HG03135 (cell line): ENCODE results near the gene IFT81.
"Not testable (repeated sequence)": the region's sequence is repeated elsewhere in the genome, so short reads cannot be mapped to it uniquely, and the experiment has no call there.

Source experiments
- ATAC-seq: cut with Tn5 transposase; IDR thresholded peaks from one replicate; pipeline ENCODE4 v1.9.1; 2021; ENCODE audit warnings: mild to moderate bottlenecking, moderate library complexity; ENCODE audit not compliant: unreplicated experiment

IFT81 gene, protein sequence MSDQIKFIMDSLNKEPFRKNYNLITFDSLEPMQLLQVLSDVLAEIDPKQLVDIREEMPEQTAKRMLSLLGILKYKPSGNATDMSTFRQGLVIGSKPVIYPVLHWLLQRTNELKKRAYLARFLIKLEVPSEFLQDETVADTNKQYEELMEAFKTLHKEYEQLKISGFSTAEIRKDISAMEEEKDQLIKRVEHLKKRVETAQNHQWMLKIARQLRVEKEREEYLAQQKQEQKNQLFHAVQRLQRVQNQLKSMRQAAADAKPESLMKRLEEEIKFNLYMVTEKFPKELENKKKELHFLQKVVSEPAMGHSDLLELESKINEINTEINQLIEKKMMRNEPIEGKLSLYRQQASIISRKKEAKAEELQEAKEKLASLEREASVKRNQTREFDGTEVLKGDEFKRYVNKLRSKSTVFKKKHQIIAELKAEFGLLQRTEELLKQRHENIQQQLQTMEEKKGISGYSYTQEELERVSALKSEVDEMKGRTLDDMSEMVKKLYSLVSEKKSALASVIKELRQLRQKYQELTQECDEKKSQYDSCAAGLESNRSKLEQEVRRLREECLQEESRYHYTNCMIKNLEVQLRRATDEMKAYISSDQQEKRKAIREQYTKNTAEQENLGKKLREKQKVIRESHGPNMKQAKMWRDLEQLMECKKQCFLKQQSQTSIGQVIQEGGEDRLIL

GRCh38 chr12:110124269-110124995 is at the start of gene IFT81:
TSS of gene IFT81 (plus strand) at chr12:110124357. CDS start at chr12:110127381, 3,024 bp downstream.
- ATAC-seq: peak; percentile 86

DNA sequence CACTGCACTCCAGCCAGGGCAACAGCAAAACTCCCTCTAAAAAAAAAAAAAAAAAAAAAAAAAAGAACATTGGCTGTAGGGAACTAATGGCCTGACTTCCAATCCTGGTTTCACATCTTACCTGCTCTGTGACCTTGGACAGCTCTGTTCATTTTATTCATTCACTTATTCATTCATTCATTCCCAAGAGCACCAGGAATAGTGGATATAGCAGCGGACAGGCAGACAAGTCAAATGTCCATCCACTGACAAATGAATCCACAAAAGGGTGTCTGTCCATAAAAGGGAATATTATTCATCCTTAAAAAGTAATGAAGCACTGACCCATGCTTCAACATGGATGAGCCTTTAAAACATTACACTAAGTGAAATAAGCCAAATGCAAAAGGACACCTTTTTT is 48.3 kb upstream of the IFT81 start:
- ATAC-seq: no peak

DNA sequence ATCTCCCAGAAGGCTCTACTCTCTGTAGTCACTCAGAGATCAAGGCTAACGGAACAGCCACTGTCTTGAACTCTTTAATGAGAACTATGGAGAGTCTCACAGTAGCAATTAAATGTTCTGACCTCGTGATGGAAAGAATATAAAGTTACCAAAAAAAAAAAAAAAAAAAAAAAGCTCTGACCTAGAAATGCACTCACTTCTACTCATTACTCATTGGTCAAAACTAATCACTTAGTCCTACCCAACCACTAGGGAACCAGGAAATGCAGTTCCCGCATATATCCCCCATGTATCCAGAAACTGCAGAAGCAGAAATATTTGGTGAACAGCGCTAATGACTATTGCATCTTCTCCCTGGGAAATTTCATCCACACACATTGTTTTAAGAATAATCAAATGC is 46.4 kb upstream of the IFT81 start:
- ATAC-seq: no peak

- peak; percentile 92 for ATAC-seq
Observed at GRCh38 chr12:110079477-110080400, 44.4 kb upstream of the IFT81 start.

GRCh38 chr12:110080410-110080809 is 43.7 kb upstream of the IFT81 start:
- no peak for ATAC-seq

DNA sequence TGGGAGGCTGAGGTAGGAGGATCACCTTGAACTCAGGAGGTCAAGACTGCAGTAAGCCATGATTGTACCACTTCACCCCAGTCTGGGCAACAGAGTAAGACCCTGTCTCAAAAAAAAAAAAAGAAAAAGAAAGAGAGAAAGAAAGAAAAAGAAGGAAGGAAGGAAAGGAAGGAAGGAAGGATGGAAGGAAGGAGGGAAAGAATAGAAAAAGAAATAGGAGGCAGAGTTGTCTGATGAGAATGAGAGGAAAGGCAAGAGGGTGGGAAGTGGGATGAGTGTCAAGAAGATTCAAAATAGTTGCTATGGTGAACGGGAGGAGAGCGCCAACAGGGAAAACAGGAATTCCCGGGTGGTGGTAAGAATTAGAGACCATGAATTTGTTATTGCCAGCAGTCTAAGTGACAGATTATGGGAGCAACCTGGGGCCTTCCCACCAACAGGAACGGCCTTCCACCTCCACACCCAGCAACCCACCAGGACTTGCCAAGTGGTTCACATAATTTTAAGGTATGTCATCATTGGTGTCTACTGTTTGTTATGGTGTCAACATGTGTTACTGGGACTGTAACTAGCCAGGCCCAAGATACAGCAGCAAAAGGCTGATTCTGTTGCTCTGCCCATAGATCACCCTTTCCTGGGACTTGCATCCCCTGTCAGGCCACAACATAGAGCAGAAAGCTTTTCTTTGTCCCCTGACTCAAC is 39.7 kb upstream of the IFT81 start:
- ATAC-seq: no peak

DNA sequence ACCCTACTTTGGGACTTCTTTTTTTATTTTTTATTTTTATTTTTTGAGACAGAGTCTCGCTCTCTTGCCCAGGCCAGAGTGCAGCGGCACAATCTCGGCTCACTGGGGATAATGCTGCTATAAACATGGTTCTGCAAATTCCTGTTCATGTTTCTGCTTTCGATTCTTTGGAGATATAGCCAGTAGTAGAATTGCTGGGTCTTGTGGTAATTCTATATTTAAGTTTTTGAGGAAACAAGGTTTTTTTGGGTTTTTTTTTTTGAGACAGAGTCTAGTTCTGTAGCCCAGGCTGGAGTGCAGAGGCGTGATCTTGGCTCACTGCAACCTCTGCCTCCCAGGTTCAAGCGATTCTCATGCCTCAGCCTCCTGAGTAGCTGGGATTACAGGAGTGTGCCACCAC is 35.9 kb upstream of the IFT81 start:
- not testable (repeated sequence) for ATAC-seq

GRCh38 chr12:110088936-110089335 is 35.2 kb upstream of the IFT81 start:
- ATAC-seq: no peak

GRCh38 chr12:110090266-110091135 is 33.7 kb upstream of the IFT81 start:
- no peak for ATAC-seq

DNA sequence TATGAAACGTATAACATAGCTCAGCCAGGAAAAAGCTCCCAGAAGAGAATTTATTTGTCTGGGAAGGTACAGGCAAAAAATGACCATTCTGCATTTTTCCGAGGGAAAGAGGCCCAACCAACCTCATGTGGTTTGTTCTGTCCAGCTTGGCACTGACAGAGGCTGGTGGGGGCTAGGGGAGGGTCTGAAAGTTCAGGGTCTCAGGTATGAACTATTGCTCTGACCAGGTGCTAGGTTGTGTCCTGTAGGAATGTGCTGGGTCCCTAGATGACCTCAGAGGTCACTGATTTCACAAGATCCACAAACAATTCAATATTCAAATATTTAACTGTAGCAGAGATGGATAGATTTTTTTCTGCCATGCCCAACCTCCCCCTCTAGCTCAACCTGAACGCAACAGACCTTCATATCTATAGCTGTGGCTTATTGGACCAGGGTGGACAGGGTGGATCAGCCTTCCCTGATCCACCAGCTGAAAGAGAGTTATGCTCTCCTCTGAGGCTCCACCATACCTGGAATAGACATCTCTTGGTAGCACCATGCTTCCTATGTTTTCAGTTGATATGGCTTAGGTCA is 32.9 kb upstream of the IFT81 start:
- no peak for ATAC-seq

DNA sequence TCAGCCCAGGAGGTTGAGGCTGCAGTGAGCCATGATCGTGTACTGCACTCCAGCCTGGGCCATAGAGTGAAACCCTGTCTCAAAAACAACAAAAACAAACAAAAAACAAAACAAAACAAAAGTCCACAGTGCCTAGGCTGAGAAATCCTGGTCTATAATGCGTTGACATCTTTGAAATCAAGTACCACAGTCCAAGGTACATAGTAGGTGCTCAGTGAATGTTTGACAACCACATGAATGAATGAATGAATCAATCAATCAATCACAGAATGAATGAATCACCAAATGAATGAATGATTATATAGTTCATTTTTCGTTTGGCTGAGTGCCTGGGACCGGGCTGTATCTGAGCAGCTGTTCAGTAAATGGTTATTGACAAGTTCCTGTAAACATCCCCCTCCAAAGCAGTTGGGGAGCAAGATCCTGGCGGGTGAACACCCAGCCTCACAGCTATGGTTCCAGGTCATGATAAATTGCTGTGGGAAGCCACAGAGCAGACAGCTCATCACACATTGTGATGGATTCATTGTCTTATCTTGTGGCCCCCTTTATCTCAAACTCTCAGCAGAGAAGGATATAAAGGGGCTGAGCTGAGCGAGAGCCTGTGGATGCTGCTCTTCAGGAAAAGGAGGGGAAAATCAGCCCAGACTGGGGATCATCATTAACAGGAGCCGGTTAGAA is 30.4 kb upstream of the IFT81 start:
- no peak for ATAC-seq

DNA sequence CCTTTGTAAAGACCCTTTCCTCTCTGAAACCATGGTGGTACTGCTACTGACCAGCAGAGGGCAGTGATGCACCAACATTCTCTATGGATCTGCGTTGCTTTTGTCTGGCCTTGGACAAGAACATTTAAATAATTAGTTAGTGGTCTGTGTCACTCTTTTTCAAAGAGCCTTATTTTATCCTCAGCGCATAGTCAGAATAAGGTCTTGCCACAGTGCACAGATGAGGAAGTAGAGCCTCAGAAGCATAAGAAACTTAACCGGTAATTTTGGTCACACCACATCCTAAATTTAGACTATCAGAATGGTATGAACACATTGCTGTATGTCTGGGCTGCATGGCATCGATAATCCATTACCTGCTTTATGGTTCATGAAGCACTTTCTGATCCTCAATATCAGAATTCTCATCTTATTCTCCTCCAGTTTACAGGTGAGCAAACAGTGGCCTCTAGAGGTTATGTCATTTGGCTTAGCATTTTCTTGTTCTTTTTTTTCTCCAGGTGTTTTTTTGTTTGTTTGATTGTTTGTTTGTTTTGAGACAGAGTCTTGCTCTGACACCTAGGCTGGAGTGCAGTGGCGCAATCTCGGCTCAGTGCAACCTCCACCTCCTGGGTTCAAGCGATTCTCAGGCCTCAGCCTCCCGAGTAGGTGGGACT is 23.7 kb upstream of the IFT81 start:
- peak; percentile 97 for ATAC-seq

- ATAC-seq: no peak
Observed at GRCh38 chr12:110102255-110102654, 21.9 kb upstream of the IFT81 start.

DNA sequence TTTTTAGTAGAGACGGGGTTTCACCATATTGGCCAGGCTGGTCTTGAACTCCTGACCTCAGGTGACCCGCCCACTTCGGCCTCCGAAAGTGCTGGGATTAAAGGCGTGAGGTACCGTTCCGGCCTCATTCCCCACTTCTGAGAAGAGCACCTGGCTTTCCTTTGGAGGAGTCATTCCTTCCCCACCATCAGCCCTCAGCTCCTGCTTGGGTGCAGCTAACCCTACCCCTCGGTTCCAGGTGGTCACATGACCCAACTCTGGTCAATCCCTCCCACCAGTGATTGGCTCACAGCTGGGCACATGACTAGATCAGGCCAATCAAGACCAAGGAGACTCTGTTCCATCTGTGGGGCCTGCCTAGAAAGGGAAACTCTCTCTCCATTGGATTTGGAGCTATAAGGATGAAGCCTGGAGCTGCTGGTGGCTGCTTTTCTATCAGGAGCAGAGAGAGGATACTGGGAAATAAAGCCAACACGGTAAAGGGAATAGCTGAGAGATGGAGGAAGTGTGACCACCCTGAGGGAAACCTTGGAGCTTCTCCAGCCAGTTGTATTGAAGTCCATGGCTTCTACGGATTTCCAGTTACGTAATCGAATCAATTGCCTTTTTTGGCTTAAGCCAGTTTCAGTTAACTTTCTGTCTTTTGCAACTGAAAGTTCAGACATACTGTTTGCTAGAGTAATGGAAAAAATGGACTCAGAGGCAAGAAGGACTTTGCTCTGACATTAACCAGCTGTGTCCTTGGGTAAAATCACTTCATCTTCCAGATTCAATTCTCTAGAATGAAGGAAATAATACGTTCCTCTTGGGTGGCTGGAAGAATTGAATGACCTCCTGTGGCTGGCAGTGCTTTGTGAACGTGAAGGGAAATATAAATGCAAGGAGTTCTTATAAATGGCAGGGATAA is 19.7 kb upstream of the IFT81 start:
- no peak for ATAC-seq

DNA sequence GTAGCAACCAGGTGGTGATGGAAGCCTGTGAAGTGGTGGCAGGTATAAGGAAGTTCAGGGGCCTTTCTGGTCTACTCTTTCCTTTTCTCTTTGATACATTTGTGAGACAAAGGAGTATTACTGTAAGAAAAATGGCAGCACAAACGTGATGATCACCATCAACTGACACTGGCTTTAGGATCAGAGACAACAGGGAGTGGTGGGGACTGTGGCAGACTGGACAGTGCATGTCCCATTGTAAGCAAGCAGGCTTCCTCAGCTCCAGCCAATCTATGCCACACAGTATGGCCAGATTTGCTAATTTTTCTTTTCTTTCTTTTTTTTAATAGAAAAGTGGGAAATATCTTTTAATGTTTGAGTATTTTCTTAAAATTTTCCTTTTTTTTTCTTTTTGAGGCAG is 19.0 kb upstream of the IFT81 start:
- no peak for ATAC-seq

DNA sequence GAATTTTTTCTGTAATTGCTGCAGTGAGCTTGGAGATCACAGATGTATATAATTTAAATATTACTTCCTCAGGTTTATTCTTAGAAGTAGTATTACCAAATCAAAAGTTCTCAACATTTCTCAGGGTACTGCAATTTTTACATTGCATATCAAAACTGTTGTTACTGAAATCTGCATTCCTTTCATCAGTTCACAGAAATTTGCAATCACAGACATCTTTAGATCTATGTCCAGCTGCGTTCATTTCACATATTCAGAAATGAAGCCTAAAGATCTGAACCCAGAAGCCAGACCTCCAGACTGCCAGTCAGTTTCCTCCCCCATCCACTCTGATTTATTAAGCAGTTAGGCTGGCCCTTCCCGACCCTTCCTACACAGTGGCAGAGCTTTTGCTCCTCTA is 18.2 kb upstream of the IFT81 start:
- no peak for ATAC-seq
